HepG2 (cell line): Measurements from ENCODE around the gene FAM3B. TPM values are rescaled to one million over a fixed set of nuclear protein-coding genes. Genes with fewer than 3 reads are reported as not detected.

Source experiments
- ATAC-seq: fragments of 200-7000 bp; cut with Tn5 transposase; 3 replicates; pipeline ENCODE4 v1.9.1; 2020; ENCODE audit warnings: mild to moderate bottlenecking, moderate library complexity
- BruUV-seq: library from RNA; stranded (reverse); fragments of 400-500 nt; replicated peaks from 2 replicates; lab custom pipeline; 2021; lab: Mats Ljungman, UMichigan
- CTCF ChIA-PET: fragments of 300-600 bp; formaldehyde crosslinking; extraction: SDS; loops from one replicate; lab custom pipeline; 2021; ENCODE audit warnings: low total read pairs, inconsistent platforms, low intra/inter-chr PET ratio; lab: Yijun Ruan, JAX
- POLR2A ChIA-PET: fragments of 350-600 bp; sonication (Branson Sonifier 250); formaldehyde crosslinking; loops from one replicate; lab custom pipeline; 2020; ENCODE audit warnings: antibody characterized with exemption, inconsistent platforms; lab: Yijun Ruan, JAX
- DNase-seq: peaks from one replicate; pipeline ENCODE4 v3.0.0-alpha.2; 2015; ENCODE audit warnings: low spot score
- FAIRE-seq: peaks from 3 replicates; lab custom pipeline; 2011; peaks lifted over from hg19 to GRCh38; lab: Jason Lieb, UNC
- H2AFZ ChIP-seq: one replicate; pipeline ENCODE4 v1.6.1; 2011; ENCODE audit warnings: low read length, inconsistent platforms
- H3K27ac ChIP-seq: fragments of 300-600 bp; 3 replicates; pipeline ENCODE4 v1.8.0; 2011; ENCODE audit warnings: mixed run types, mild to moderate bottlenecking, mixed read lengths, low read length, inconsistent platforms; ENCODE audit not compliant: insufficient read depth; ENCODE audit errors: extremely low read length
- H3K27me3 ChIP-seq, 2 experiments: fragments of 200-600 bp in 1 of 2; 2 replicates in 1 of 2; 3 replicates in 1 of 2; pipeline versions ENCODE4 v1.6.0 to v1.8.0; 2011; ENCODE audit warnings: low read length in 2 of 2, mild to moderate bottlenecking in 2 of 2, moderate library complexity in 2 of 2, inconsistent platforms in 1 of 2; ENCODE audit not compliant: insufficient read depth in 2 of 2, control insufficient read depth in 1 of 2
- H3K36me3 ChIP-seq, 2 experiments: fragments of 200-600 bp in 1 of 2; replicated peaks in 1 of 2; 2 replicates in 1 of 2; 3 replicates in 1 of 2; pipeline versions ENCODE4 v1.5.1 to v1.8.0; 2011; ENCODE audit warnings: low read length in 2 of 2, inconsistent platforms in 1 of 2; ENCODE audit not compliant: insufficient read depth in 2 of 2, control insufficient read depth in 1 of 2
- H3K4me1 ChIP-seq: 2 replicates; pipeline ENCODE4 v1.5.1; 2012; ENCODE audit warnings: low read length, inconsistent platforms; ENCODE audit not compliant: insufficient read depth
- H3K4me2 ChIP-seq: 2 replicates; pipeline ENCODE4 v1.6.0; 2011; ENCODE audit warnings: low read depth, low read length, inconsistent platforms
- H3K4me3 ChIP-seq, 3 experiments: fragments of 200-600 bp in 1 of 3; sonication (generic), shearing (Covaris generic) in 1 of 3; replicated peaks in 1 of 3; 2 replicates each; pipeline ENCODE4 v1.5.1; 2011 to 2016; ENCODE audit warnings: low read length in 3 of 3, inconsistent platforms in 2 of 3, low read depth in 2 of 3, mild to moderate bottlenecking in 2 of 3, control low read depth in 1 of 3, mixed read lengths in 1 of 3; ENCODE audit not compliant: insufficient read depth in 1 of 3
- H3K79me2 ChIP-seq: one replicate; pipeline ENCODE4 v1.6.1; 2011; ENCODE audit warnings: low read length, inconsistent platforms; ENCODE audit not compliant: insufficient read depth
- H3K9ac ChIP-seq: 2 replicates; pipeline ENCODE4 v1.6.0; 2011; ENCODE audit warnings: mild to moderate bottlenecking, low read depth, low read length, inconsistent platforms; ENCODE audit not compliant: insufficient read depth
- H3K9me3 ChIP-seq: 2 replicates; pipeline ENCODE4 v1.5.1; 2012; ENCODE audit warnings: mild to moderate bottlenecking, low read length
- H4K20me1 ChIP-seq: 2 replicates; pipeline ENCODE4 v1.6.0; 2011; ENCODE audit warnings: inconsistent platforms, mild to moderate bottlenecking, low read length, moderate library complexity; ENCODE audit not compliant: insufficient read depth
- AGO2 ChIP-seq: fragments of 200-400 bp; formaldehyde crosslinking; optimal IDR thresholded peaks from 2 replicates; pipeline ENCODE3; 2017; ENCODE audit warnings: mild to moderate bottlenecking, low read depth, low read length, moderate library complexity
- ARID5B ChIP-seq: IDR thresholded peaks from 2 replicates; pipeline ENCODE4 v1.4.0; 2020; ENCODE audit warnings: mild to moderate bottlenecking, missing genetic modification reagents
- DNMT1 ChIP-seq: sonication (generic); formaldehyde crosslinking; IDR thresholded peaks from 2 replicates; pipeline ENCODE4 v1.5.1; 2020; ENCODE audit warnings: mild to moderate bottlenecking, missing genetic modification reagents
- NBN ChIP-seq: fragments of 450-650 bp; conservative IDR thresholded peaks from 2 replicates; pipeline ENCODE4 v1.6.1; 2017
- ZBTB3 ChIP-seq: sonication (generic); formaldehyde crosslinking; IDR thresholded peaks from 2 replicates; pipeline ENCODE4 v1.4.0; 2020; ENCODE audit warnings: low read depth, mild to moderate bottlenecking, moderate library complexity, missing genetic modification reagents, borderline replicate concordance
- ZBTB49 ChIP-seq: sonication (generic); formaldehyde crosslinking; IDR thresholded peaks from 2 replicates; pipeline ENCODE4 v1.4.0; 2020; ENCODE audit warnings: missing genetic modification reagents, borderline replicate concordance
- ZFP91 ChIP-seq: sonication (generic); formaldehyde crosslinking; IDR thresholded peaks from 2 replicates; pipeline ENCODE4 v1.9.0; 2022; ENCODE audit warnings: missing genetic modification reagents, mild to moderate bottlenecking, borderline replicate concordance
- ZNF263 ChIP-seq: sonication (generic); formaldehyde crosslinking; IDR thresholded peaks from 2 replicates; pipeline ENCODE4 v1.4.0; 2020; ENCODE audit warnings: missing genetic modification reagents
- ZNF333 ChIP-seq: sonication (generic); formaldehyde crosslinking; IDR thresholded peaks from 2 replicates; pipeline ENCODE4 v1.4.0; 2020; ENCODE audit warnings: mild to moderate bottlenecking, missing genetic modification reagents, borderline replicate concordance
- ZNF354B ChIP-seq: sonication (generic); formaldehyde crosslinking; IDR thresholded peaks from 2 replicates; pipeline ENCODE4 v1.8.0; 2022; ENCODE audit warnings: mild to moderate bottlenecking, missing genetic modification reagents
- WGBS: methylation state at CpG from one replicate; pipeline ENCODE4 v1.1.6; 2017; ENCODE audit warnings: low lambda C conversion rate; 5-methylcytosine and 5-hydroxymethylcytosine counted together
- in situ Hi-C: cut with HindIII; loops from 2 replicates; pipeline ENCODE4 v1.10.0; 2017; ENCODE audit warnings: low pct_unique_long_range_greater_than_20kb; ENCODE audit not compliant: extremely low pct_ligation_motif_present
- intact Hi-C: fragments of 100-400 bp; cut with micrococcal nuclease; formaldehyde crosslinking; loops from one replicate; pipeline ENCODE4 v1.10.0; 2022; ENCODE audit not compliant: unreplicated experiment
- polyA plus RNA-seq, 8 experiments: library from polyadenylated mRNA; depleted of rRNA in 3 of 8; stranded (reverse) in 7 of 8; unstranded in 1 of 8; fragments of >200 nt; fragmentation: Illumina TruSeq in 4 of 8; extraction: Trizol in 4 of 8; gene quantifications; 2 replicates each; pipeline versions ENCODE4 v1.2.1 to v1.2.3, GENCODE V29; 2011 to 2016; ENCODE audit warnings: low read depth in 4 of 8, missing spikeins in 1 of 8, mixed read lengths in 1 of 8; ENCODE audit not compliant: insufficient read depth in 1 of 8
- total RNA-seq, 5 experiments: library from RNA; depleted of rRNA; stranded (reverse); fragments of >200 nt; fragmentation: Illumina TruSeq; extraction: Trizol; gene quantifications; 2 replicates each; pipeline ENCODE4 v1.2.3, GENCODE V29; 2016; ENCODE audit warnings: low read depth in 1 of 5
- TF ChIP-seq, protein P1 (sequence below): IDR thresholded peaks from 2 replicates; pipeline ENCODE4 v1.6.1; 2016; ENCODE audit warnings: low read depth, missing genetic modification reagents, missing compliant biosample characterization

The FAM3B gene
- total and polyA plus RNA-seq, 2 of the 13 experiments (the other 11 are each of a cell fraction or from before 2014, with no cell fraction given) = 46.5 to 62.0 TPM

DNA sequence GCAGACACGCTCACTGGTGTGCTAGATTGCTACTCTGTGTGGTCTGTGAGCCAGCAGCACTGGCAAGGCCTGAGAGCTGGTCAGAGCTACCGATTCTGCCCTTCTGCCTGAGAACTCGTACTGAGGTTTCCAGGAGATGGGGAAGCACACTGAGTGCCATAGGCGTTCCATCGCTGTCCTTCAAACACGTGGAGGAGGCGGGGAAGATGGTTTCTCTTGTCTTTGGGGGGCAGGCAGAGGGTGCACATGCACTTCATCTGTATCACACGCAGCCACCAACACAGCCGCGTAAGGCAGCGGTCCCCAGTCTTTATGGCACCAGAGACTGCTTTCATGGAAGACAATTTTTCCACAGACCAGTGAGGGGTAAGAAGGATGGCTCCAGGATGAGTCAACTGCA, 85.6 kb downstream of the FAM3B start:
- ChIA-PET CTCF (no interaction called here), POLR2A (no interaction called here)
- Histone ChIP-seq H3K9me3 (no peaks in the 10 kb centered on the region), H3K79me2 (no peaks in the 10 kb centered on the region), H3K27ac (no peak overlapping the region), H2AFZ (no peak overlapping the region), H3K9ac (no peak overlapping the region), H4K20me1 (no peaks in the 10 kb centered on the region), H3K36me3 (peaks cover 7 to 25% of the 10 kb centered on the region in 2 experiments; a peak in 4 of 5 replicates), H3K4me2 (no peak overlapping the region), H3K27me3 (no peaks in the 10 kb centered on the region), H3K4me1 (no peaks in the 10 kb centered on the region), H3K4me3 (no peak overlapping the region)
- ATAC-seq (no peak), DNase-seq (no peak), FAIRE-seq (no peak)
- intact Hi-C loops (no loop called here), in situ Hi-C loops (no loop called here)
- WGBS = 93% methylated on average over 11 of the region's 11 CpGs
- no peak for TF ChIP-seq ZNF263 (CRISPR knock-in tag)
- TF ChIP-seq ZBTB49 = no peak
- TF ChIP-seq AGO2 = no peak
- no peak for TF ChIP-seq ARID5B (CRISPR knock-in tag)
- no peak for TF ChIP-seq NBN
- TF ChIP-seq ZFP91 (CRISPR knock-in tag) = no peak
- no peak for TF ChIP-seq DNMT1 (CRISPR knock-in tag)
- no peak for TF ChIP-seq ZNF333
- TF ChIP-seq, protein P1, sequence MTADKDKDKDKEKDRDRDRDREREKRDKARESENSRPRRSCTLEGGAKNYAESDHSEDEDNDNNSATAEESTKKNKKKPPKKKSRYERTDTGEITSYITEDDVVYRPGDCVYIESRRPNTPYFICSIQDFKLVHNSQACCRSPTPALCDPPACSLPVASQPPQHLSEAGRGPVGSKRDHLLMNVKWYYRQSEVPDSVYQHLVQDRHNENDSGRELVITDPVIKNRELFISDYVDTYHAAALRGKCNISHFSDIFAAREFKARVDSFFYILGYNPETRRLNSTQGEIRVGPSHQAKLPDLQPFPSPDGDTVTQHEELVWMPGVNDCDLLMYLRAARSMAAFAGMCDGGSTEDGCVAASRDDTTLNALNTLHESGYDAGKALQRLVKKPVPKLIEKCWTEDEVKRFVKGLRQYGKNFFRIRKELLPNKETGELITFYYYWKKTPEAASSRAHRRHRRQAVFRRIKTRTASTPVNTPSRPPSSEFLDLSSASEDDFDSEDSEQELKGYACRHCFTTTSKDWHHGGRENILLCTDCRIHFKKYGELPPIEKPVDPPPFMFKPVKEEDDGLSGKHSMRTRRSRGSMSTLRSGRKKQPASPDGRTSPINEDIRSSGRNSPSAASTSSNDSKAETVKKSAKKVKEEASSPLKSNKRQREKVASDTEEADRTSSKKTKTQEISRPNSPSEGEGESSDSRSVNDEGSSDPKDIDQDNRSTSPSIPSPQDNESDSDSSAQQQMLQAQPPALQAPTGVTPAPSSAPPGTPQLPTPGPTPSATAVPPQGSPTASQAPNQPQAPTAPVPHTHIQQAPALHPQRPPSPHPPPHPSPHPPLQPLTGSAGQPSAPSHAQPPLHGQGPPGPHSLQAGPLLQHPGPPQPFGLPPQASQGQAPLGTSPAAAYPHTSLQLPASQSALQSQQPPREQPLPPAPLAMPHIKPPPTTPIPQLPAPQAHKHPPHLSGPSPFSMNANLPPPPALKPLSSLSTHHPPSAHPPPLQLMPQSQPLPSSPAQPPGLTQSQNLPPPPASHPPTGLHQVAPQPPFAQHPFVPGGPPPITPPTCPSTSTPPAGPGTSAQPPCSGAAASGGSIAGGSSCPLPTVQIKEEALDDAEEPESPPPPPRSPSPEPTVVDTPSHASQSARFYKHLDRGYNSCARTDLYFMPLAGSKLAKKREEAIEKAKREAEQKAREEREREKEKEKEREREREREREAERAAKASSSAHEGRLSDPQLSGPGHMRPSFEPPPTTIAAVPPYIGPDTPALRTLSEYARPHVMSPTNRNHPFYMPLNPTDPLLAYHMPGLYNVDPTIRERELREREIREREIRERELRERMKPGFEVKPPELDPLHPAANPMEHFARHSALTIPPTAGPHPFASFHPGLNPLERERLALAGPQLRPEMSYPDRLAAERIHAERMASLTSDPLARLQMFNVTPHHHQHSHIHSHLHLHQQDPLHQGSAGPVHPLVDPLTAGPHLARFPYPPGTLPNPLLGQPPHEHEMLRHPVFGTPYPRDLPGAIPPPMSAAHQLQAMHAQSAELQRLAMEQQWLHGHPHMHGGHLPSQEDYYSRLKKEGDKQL (CRISPR knock-in tag) = no peak
- no peak for TF ChIP-seq ZBTB3 (CRISPR knock-in tag)
- no peak for TF ChIP-seq ZNF354B
- no TSS peak for BruUV-seq
